Colon (tissue), 2 donors: ENCODE results near the gene CARMIL1.

ENCODE experiments used
- FAIRE-seq: peaks from 2 replicates; lab custom pipeline; 2012; peaks lifted over from hg19 to GRCh38; lab: Jason Lieb, UNC
- donor health status: control.
- donor health status: control.

Gene CARMIL1

GRCh38 chr6:25623065-25623464 is 343.9 kb downstream of the CARMIL1 start:
- FAIRE-seq: no peak

GRCh38 chr6:25623879-25624278 is 344.7 kb downstream of the CARMIL1 start:
- FAIRE-seq: no peak

GRCh38 chr6:25627001-25627400 is 347.8 kb downstream of the CARMIL1 start:
- FAIRE-seq: no peak

GRCh38 chr6:25628471-25629197 is 349.5 kb downstream of the CARMIL1 start:
- FAIRE-seq: no peak

- FAIRE-seq: no peak
These were observed 350.0 kb downstream of the CARMIL1 start for GRCh38 chr6:25629198-25629576.

- no peak for FAIRE-seq
These were observed 351.5 kb downstream of the CARMIL1 start for GRCh38 chr6:25630508-25631278.

GRCh38 chr6:25635886-25636317 is 356.7 kb downstream of the CARMIL1 start:
- FAIRE-seq: no peak

GRCh38 chr6:25637211-25637610 is 358.0 kb downstream of the CARMIL1 start:
- no peak for FAIRE-seq

- no peak for FAIRE-seq
These were observed 358.8 kb downstream of the CARMIL1 start for GRCh38 chr6:25637960-25638434.

- no peak for FAIRE-seq
These were observed 360.5 kb downstream of the CARMIL1 start for GRCh38 chr6:25639653-25640052.

GRCh38 chr6:25640446-25640845 is 361.3 kb downstream of the CARMIL1 start:
- FAIRE-seq: no peak

GRCh38 chr6:25640891-25641290 is 361.7 kb downstream of the CARMIL1 start:
- no peak for FAIRE-seq

- no peak for FAIRE-seq
These were observed 362.2 kb downstream of the CARMIL1 start for GRCh38 chr6:25641377-25641776.

GRCh38 chr6:25641940-25642666 is 362.9 kb downstream of the CARMIL1 start:
- no peak for FAIRE-seq

- no peak for FAIRE-seq
These were observed 363.6 kb downstream of the CARMIL1 start for GRCh38 chr6:25642667-25643328.

- FAIRE-seq: no peak
These were observed 366.7 kb downstream of the CARMIL1 start for GRCh38 chr6:25645916-25646315.

GRCh38 chr6:25649611-25650010 is 370.4 kb downstream of the CARMIL1 start:
- FAIRE-seq: no peak

- no peak for FAIRE-seq
These were observed 372.9 kb downstream of the CARMIL1 start, which contains the start of gene SCGN for GRCh38 chr6:25652007-25652515. TSS of gene SCGN (plus strand) at chr6:25652215. CDS start at chr6:25652404, 189 bp downstream.

- no peak for FAIRE-seq
These were observed 376.5 kb downstream of the CARMIL1 start for GRCh38 chr6:25655723-25656122.

GRCh38 chr6:25659633-25660368 is 380.6 kb downstream of the CARMIL1 start:
- no peak for FAIRE-seq

- no peak for FAIRE-seq
These were observed 381.3 kb downstream of the CARMIL1 start for GRCh38 chr6:25660512-25660911.
